GM10266 (cell line): ENCODE data around the gene CIAPIN1.

Experiments
- DNase-seq: peaks from one replicate; pipeline ENCODE4 v3.0.0; 2012; ENCODE audit errors: extremely low spot score
- CTCF ChIP-seq: IDR thresholded peaks from 2 replicates; pipeline ENCODE4 v1.5.1; 2012; ENCODE audit warnings: mild to moderate bottlenecking, low read depth; ENCODE audit not compliant: control insufficient read depth, insufficient read depth; ENCODE audit errors: missing control alignments

CIAPIN1 gene

GRCh38 chr16:57479205-57479975, 32.2 kb upstream of the CIAPIN1 start:
- TF ChIP-seq CTCF, result no peak
- DNase-seq, result no peak

GRCh38 chr16:57478396-57479204, 31.4 kb upstream of the CIAPIN1 start:
- no peak for DNase-seq
- TF ChIP-seq CTCF, result no peak

- DNase-seq, result no peak
- TF ChIP-seq CTCF, result no peak
These were observed 30.5 kb upstream of the CIAPIN1 start for GRCh38 chr16:57477531-57478202.

- TF ChIP-seq CTCF, result no peak
- no peak for DNase-seq
These were observed 29.6 kb upstream of the CIAPIN1 start for GRCh38 chr16:57476546-57477410.

- peak; percentile 71 for TF ChIP-seq CTCF
- peak; percentile 87 for DNase-seq
These were observed 28.6 kb upstream of the CIAPIN1 start for GRCh38 chr16:57475711-57476339.
